ENCODE data around the gene RFC5.
"Not testable (repeated sequence)": the region's sequence is repeated elsewhere in the genome, so short reads cannot be mapped to it uniquely, and the experiment has no call there.

RFC5 gene

DNA sequence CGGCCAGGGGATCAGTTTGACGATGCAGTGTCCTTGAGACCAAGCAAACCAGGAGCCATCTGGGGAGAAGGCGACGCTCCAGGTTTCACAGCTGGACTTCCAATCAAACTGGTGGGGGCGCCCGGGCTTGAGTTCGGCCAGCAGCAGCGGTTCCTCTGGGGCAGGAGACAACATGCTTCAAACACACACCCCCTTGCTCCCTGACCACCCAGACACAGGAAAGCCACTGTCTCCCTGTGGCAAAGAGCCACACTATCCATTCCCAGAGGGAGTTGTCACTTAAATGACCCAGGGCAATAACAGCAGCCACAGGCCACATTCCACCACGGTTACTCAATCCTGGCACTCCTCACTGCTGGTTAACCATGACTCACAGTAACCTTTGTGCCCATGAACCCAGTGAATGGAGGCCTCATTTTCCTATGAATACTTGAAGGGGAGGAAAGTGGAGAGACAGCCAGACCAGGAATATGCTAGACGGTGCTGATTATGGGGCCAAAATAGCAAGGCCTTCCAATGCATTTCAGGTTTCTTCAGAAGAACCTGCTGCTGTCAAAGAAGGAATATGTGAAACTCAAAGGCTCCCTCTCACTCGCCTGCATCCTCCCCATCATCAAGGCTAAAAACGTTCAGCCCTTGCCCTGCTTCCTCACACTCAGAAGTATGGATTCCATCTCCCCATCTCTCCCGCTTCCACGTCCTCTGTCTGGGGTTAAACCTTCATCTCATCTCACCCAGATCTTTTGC, 36.0 kb downstream of the RFC5 start:
- DNase-seq (ENCODE audit: low spot score): peak; percentile 99

DNA sequence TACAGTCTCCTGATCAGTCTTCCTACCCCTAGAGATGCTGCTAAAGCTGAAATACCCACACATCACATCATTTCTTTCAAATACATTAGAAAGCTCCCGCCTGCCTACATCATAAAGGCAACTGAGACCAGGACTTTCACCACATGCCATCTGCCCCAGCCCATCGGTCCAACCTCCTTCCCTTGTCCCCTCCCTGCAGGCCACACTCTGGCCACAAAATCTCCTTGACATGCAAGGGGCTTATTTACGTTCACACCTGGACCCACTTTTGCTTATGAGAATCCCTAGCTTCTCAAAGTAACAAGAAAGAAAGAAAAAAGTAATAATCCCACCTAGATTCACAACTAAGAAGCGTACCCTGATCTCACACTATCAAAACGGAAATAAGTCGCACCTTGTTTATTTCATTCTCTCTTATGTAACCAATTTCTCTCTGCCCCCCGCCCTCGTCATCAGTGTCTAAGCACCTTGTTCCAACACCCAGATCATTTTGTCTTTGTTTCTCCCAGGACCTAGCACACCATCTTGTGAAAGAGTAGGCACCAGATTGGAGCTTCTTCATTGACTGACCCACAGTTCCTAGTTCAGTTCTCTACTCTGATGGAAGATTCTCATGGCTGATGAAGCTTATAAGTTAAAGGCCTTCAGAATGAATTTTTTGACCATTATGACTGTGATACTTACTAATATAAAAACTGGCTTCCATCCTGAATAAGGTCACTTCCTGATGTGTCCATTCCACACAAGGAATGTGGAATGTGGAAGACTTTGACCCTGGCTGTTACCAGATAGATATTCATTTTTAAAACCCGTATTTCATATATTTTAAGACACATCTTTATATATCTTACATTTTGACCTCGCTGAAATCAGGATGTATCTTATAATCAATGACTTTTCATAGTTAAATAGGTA, 36.8 kb downstream of the RFC5 start:
- DNase-seq (ENCODE audit: low spot score): peak; percentile 46

DNA sequence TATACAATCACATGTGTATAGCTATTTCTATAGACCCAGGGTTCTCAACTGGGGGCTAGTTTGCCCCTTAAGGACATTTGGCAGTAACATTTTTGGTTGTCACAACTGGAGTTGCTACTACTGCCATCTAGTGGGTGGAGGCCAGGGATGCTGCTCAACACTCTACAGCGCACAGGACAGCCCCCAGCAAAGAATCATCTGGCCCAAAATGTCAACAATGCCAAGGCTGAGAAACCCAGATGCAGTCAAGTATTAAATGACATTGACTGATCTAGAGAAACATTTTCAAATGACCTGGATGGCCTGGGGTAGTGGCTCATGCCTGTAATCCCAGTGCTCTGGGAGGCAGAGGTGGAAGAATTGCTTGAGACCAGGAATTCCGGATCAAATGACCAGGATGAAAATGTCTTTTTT, 38.6 kb downstream of the RFC5 start:
- DNase-seq (ENCODE audit: low spot score): peak; percentile 63

DNA sequence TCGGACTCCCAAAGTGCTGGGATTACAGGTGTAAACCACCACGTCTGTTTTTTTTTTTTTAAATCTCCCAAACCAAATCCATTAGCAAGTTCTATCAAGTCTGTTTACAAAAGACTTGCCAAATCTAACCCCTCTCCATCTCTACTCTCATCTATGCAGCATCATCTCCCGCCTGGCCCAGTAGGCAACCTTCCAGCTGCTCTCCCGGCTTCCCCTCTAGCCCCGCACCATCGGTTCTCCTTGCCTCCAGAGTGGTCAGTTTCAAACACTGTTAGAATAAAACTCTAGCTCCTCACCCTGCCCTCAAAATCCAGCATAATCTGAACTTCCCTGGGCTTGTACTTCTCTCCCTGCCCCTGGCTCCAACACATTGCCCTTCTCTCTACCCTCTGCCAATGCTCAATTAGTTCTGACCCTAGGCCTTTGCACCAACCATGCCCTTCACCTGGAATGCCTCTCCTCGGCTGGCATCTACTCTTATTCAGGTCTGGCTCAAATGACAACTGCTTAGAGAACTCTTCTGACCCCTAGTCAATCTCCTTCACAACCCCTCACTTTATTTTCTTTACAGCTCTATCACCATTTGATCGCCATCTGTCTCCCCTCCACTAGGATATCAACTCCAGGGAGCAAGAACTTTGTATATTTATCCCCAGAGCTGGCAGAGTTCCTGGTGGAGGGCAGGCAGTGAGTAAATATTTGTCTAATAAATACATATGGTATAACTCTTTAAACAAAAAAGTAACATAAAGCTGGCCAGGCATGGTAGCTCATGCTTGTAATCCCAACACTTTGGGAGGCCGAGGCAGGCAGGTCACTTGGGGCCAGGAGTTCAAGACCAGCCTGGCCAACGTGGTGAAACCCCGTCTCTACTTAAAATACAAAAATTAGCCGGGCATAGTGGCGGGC, 39.6 kb downstream of the RFC5 start:
- no peak for DNase-seq (ENCODE audit: low spot score)

DNA sequence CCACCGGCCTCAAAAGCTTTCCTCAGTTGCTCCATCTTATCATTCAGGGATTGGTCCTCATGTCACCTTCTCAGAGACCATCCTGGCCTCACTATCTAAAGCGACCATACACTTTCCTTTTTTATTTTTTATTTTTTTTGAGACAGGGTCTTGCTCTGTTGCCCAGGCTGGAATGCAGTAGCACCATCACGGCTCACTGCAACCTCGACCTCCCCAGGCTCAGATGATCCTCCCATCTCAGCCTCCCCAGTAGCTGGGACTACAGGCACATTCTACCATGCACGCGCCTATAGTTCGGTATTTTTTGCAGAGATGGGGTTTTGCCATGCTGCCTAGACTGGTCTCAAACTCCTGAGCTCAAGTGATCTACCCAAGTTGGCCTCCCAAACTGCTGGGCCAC, 41.7 kb downstream of the RFC5 start:
- no peak for DNase-seq (ENCODE audit: low spot score)

DNA sequence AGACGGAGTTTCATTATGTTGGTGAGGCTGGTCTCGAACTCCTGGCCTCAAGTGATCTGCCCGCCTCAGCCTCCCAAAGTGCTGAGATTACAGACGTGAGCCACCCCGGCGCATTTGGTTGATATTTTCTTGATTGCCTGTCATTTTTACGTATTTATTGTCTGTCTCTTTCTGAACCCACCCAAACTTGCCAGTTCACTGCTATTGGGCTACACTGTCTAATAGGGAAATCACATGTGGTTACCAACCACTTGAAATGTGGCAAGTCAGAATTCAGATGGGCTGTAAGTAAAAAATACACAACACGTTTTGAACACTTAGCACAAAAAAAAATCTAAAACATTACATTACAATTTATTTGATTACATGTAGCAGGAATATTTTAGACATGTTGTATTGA, 42.4 kb downstream of the RFC5 start:
- DNase-seq (ENCODE audit: low spot score): no peak

DNA sequence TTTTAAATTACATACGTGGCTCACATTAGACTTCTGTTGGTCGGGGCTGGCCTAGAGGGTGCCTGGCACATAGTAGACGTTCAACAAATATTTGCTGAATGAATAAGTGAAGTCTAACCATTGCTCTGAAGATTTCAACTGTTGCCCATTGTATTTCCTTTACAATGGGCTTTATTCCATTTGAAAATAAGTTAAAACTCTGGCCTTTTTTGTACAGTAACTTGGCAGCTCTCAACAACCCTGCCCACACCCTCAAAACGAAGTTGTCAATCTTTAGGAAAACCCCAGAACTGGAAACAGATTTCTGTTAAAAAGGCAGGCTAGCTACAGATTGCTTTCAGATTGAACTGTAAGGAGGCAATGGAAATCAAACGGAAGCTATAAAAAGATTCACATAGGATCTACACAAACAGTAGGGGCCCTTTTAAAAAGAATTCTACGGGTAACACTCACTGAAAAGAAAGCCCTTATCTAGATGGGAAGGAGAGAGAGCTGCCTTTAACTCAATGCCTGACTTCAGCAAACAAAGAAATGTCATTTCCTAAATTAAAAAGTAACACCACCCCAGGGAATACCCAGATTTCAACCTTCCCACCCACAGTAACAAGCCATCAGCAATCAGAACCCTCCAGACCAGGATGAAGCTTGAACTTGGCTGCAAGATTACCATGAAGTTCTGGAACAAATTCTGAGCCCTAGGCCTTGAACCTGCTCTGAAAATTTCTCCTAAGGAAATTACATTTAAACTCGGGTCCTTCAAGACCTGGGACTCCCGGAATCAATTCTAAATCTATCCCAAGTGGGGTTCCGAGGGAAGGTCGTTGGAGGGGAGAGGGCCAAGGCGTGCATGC, 43.1 kb downstream of the RFC5 start:
- no peak for DNase-seq (ENCODE audit: low spot score)

DNA sequence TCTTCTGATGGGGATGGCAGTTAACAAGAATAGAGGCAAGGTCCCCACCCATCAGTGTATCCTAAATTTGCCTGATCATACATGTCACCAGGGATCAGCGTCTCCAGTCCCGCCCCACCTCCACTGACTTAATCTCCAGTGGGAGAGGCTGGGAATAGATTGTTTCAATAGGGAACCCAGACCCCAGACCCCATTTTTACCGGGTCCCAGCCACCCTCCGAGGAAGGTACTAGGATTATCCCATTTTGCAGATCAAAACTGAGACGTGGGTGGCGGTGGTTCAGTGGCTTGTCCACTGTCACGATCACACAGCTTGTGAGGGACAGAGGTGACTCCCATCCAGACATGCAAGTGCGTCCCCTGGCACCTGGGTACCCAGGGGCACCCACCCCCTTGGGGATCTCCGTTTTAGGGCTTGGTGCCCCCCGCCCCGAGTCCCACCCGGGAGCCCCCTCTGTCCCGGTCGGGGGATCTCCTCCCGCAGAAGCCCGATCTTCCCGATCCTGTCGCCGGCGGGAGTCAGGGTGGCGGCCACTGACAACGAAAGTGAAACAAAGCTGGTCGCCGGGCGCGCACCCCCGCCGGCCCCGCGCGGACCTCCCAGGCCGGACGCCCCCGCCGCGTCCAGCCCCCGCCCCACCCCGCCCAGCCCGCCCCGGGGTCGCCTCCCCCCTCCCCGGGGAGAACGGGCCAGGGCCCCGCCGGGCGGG, 44.0 kb downstream of the RFC5 start:
- peak; percentile 37 for DNase-seq (ENCODE audit: low spot score)

DNA sequence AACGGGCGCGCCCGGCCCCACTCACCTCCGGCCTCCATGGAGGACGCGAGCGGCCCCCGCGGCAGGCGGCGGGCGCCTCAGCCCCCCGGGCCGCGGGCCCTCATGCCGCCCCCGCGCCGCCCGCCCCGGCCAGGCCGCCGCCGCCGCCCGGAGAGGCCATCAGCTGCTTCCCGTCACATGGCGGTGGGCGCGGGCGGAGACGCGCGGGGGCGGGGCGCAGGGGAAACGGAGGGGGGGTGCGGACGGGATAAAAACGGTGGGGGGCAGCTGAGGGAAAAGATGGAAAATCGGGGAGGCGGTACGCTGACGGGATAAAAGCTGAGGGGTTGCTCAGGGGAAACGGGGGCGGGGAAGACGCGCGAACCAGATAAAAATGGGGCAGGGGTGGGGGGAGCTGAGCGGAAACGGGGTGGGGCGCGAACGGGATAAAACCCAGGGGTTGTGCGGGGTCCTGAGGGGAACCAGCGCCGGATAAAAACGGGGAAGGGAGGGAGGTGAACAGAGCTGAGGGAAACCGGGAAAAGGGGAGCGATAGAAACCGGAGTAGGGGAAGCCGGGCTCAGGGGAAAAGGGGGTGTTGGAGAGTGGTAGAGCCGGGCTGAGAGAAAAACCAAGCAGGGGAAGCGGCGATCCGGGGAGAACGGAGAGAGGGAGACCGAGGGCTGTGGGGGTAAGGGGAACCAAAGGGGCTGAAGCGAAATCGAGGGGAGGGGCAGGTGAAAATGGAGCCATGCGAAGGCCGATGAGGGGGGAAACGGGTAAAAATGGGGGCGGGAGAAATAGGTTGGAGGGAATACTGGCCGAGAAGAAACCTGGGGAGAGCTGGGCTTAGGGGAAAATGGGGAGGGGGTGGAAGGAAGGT, 44.7 kb downstream of the RFC5 start, which contains the start of gene WSB2:
TSS of gene WSB2 (minus strand) at position 169 of the 862 bp plus-strand sequence. CDS start at position 38, 131 bp downstream.
- DNase-seq (ENCODE audit: low spot score): peak; percentile 46

DNA sequence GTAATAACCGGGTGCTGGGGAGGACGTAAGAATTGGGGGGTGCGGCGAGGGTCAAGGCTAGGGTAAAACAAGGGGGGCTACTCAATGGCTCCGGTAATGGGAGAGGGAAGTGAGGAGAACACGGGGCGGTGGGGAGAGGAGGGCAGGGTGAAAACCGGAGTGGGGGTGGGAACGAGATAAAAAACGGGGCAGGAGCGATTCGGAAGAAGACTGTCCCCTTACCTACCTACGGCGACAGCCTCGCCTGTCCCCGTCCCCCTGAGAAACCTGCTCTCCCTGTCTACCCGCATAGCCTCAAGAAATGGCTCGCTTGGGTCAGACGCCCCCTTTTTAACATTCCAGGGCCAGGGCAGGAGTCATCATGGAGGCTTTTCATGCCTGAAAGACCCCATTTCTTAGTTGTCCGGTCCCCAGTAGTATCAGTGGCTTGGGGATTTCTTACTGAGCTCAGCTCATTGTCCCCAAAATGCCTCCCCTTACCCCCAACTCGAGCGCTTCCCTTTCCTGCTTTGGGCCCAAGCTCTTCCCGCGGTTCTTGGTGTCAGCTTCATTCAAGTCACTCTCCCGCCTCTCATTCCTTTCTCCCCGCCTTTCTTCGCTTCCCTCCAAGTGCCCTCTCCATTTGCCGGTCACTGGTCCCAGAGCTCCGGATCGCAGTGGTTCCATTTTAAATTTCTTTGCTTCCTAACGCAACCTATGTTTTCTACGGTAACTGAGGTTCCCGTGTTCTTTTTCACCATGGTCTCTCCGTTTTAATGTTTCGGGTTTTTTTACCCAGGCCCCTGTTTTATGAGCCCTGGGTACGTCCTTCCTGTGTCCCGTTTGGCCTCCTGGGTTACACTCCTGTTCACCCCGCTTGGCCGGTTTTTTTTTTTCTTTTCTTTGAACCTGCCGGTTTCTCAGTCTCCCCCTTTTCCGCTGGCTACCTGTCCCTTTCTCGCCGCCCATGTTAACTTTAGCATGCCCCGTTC, 45.7 kb downstream of the RFC5 start:
- peak; percentile 66 for DNase-seq (ENCODE audit: low spot score)

DNA sequence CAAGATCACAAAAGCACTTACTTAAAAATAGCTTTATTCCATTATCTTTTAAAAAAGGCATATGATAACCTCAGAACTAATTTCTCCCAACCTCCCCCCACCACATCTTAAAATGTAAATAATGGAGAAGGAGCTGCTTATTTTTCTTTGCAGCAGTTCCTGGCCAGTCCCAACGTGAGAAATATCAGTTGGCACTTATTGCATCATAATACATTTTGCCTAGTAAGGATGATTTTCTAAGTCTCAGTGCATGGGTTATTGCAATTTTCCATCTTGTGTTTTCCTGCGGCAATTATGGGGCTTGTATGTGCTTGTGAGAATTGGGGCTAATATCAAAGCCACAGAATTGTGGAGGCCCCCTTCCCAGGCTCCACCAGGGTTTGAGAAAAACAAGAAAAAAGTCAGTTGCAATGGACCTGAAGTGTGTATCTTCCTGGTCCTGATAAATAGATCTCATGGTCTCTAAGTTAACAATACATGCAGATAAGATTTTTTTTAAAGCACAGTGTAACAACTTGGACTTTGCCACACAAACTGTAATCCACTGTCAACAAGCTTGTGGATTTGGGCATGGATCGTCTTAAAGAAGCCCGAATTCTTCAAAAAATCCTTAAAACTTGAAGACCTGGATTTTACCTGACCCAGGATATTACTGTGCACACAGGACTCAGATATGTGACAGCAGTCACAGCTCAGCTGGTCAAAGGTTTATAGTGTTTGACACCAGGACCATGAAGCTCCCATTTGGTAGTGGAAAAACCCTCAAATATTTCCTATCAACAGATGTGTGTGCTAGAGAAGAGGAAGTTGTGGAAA, 47.3 kb downstream of the RFC5 start:
- no peak for DNase-seq (ENCODE audit: low spot score)

DNA sequence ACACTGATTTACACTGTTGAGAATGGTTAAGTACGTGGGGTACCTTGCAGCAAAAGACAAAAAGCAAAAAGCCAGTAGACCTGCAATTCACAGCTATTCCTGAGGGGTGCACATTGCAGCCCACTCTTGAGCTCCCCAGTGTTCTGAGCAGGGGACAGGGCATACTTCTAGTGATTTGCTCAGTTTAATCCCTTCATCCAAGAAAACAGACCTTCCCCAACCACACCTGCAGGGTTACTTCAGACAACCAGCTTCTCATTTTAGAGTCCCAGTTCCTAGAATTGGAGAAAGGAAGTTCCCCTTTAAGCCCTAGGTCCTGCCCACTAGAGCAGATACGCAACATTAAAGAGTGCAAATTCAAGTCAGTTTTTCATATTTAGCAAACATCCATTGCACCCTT, 48.1 kb downstream of the RFC5 start:
- no peak for DNase-seq (ENCODE audit: low spot score)

DNA sequence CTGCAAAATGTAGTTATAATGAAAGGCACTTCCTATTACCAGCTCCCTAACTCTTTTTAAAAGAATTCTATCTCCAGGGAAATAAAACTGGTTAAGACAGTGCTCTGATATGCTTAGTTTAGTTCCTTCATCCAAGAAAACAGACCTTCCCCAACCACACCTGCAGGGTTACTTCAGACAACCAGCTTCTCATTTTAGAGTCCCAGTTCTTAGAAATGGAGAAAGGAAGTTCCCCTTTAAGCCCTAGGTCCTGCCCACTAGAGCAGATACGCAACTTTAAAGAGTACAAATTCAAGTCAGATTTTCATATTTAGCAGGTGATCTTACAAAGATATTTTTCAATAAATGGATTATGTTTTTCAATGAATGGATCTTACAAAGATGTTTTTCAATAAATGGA, 48.9 kb downstream of the RFC5 start:
- no peak for DNase-seq (ENCODE audit: low spot score)

DNA sequence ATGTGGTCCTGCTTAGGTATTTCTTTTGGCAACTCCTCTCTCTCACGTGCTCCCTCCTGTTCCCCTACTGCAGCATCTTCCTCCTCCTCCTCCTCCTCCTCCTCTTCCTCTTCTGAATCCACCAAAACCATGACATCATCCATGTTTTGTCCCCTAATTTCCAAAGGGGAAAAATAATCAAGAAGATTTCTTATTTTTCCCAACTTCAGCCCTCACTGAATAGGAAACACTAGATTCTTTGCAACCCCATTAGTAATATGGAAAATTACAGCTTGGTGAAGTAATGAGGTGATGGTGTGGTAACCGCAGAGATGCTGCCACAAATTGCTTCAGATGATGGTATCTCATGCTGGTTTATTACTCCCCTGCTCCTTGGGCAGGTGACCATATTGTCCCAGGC, 51.9 kb downstream of the RFC5 start:
- DNase-seq (ENCODE audit: low spot score): no peak

DNA sequence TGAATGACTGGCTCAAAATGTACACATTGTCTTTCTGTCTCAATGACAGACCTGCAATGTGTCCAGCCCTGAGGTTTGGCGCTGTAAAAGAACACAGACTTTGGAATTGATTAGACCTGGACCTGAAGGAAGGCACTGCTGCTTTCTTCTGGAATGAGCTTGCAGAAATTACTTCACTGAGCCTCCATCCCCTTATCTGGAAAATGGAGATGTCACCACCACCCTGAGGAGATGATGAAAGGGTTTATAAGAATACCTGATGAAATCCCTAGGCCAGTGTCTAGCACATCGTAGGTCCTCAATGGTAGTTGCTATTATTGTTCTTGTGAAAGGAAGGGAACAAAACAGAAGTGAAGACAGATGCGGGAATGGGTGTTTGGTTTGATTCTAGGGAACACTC, 54.1 kb downstream of the RFC5 start:
- no peak for DNase-seq (ENCODE audit: low spot score)

DNA sequence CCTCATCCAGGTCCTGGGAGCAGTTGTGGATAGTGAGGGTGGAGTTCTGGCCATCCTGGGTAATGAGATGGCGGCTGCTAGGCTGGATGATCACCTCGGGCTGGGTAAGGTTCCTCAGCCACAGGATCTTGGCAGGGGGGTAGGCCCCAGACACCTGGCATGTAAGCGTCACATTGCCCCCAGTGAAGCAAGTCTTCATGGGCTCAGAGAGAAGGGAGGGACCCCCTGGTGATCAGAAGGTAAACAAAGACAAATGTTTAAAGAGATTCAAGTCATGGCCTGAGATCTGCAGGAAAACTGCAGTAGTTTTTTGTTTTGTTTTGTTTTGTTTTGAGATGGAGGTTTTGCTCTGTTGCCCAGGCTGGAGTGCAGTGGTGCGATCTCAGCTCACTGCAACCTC, 57.3 kb downstream of the RFC5 start:
- no peak for DNase-seq (ENCODE audit: low spot score)

DNA sequence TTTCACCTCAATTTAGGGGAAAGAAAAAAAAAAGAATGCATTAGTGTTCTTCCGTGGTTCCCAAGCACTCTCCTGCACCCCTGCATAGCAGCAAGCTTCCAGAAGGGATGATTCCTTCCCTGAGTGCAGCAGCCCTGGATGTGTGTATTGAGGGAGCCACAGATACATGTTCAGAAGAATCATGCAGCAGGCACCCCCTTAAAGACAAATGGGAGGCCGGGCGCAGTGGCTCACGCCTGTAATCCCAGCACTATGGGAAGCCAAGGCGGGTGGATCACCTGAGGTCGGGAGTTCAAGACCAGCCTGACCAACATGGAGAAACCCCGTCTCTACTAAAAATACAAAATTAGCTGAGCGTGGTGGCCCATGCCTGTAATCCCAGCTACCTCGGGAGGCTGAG, 65.0 kb downstream of the RFC5 start:
- DNase-seq (ENCODE audit: low spot score): not testable (repeated sequence)

Data from LoVo (cell line).